ENCODE data around the gene RBM34.

The RBM34 gene

GRCh38 chr1:235124665-235125064 is 36.4 kb downstream of the RBM34 start:
- H4K20me1 ChIP-seq (ENCODE audit: insufficient read depth, low read length, poor library complexity, severe bottlenecking): peaks cover 81% of the 10 kb centered on the region
- H3K36me3 ChIP-seq (ENCODE audit: insufficient read depth, low read length): peaks cover 25% of the 10 kb centered on the region

GRCh38 chr1:235124111-235124510 is 36.9 kb downstream of the RBM34 start:
- TF ChIP-seq EZH2phosphoT487 (IDR thresholded peaks at IDR 0.05; ENCODE audit: borderline replicate concordance): no peak
- TF ChIP-seq CTCF (conservative IDR thresholded peaks at IDR 0.05; ENCODE audit: low read length): no peak
- Histone ChIP-seq H4K20me1 (ENCODE audit: insufficient read depth, low read length, poor library complexity, severe bottlenecking) (peaks cover 84% of the 10 kb centered on the region), H3F3A (ENCODE audit: low read depth) (no peaks in the 10 kb centered on the region; the same call in 1 of the 2 replicates), H2AFZ (ENCODE audit: low read length) (no peak overlapping the region), H3K9me2 (replicated peaks; ENCODE audit: low read depth, low read length) (no peaks in the 10 kb centered on the region), H3K36me3 (ENCODE audit: insufficient read depth, low read length) (peaks cover 30% of the 10 kb centered on the region), H3K79me2 (ENCODE audit: insufficient read depth, low read length) (peaks cover 96% of the 10 kb centered on the region), H3K9me3 (ENCODE audit: insufficient read depth, low read depth, low read length) (no peaks in the 10 kb centered on the region), H3K4me1 (ENCODE audit: insufficient read depth, low read length, poor library complexity, severe bottlenecking) (peaks cover 46% of the 10 kb centered on the region), H3K27me3 (ENCODE audit: insufficient read depth, low read length, poor library complexity, severe bottlenecking) (no peaks in the 10 kb centered on the region), H3K4me2 (ENCODE audit: low read depth, low read length, poor library complexity, severe bottlenecking) (peak overlapping the region; percentile 97), H3K4me3 (ENCODE audit: low read length, poor library complexity, severe bottlenecking) (peak overlapping the region; percentile 97), H3K9ac (ENCODE audit: low read depth, low read length, poor library complexity, severe bottlenecking) (peak overlapping the region; percentile 56)

More at GRCh38 chr1:235124665-235125064, 36.4 kb downstream of the RBM34 start:
- Histone ChIP-seq H3K9me3 (ENCODE audit: insufficient read depth, low read depth, low read length) (no peaks in the 10 kb centered on the region), H3K27me3 (ENCODE audit: insufficient read depth, low read length, poor library complexity, severe bottlenecking) (no peaks in the 10 kb centered on the region), H3F3A (ENCODE audit: low read depth) (no peaks in the 10 kb centered on the region; the same call in 1 of the 2 replicates), H3K9me2 (replicated peaks; ENCODE audit: low read depth, low read length) (no peaks in the 10 kb centered on the region), H3K4me2 (ENCODE audit: low read depth, low read length, poor library complexity, severe bottlenecking) (peak overlapping the region; percentile 97), H3K4me1 (ENCODE audit: insufficient read depth, low read length, poor library complexity, severe bottlenecking) (peaks cover 48% of the 10 kb centered on the region), H3K4me3 (ENCODE audit: low read length, poor library complexity, severe bottlenecking) (peak overlapping the region; percentile 97), H2AFZ (ENCODE audit: low read length) (no peak overlapping the region), H3K9ac (ENCODE audit: low read depth, low read length, poor library complexity, severe bottlenecking) (peak overlapping the region; percentile 56), H3K79me2 (ENCODE audit: insufficient read depth, low read length) (peaks cover 90% of the 10 kb centered on the region)
- TF ChIP-seq CTCF (conservative IDR thresholded peaks at IDR 0.05; ENCODE audit: low read length) (no peak), EZH2phosphoT487 (IDR thresholded peaks at IDR 0.05; ENCODE audit: borderline replicate concordance) (no peak)

GRCh38 chr1:235122348-235122747 is 38.7 kb downstream of the RBM34 start:
- peak overlapping the region; percentile 97 for H3K4me3 ChIP-seq (ENCODE audit: low read length, poor library complexity, severe bottlenecking)
- H3K4me1 ChIP-seq (ENCODE audit: insufficient read depth, low read length, poor library complexity, severe bottlenecking): peaks cover 42% of the 10 kb centered on the region
- TF ChIP-seq EZH2phosphoT487 (IDR thresholded peaks at IDR 0.05; ENCODE audit: borderline replicate concordance) (no peak), CTCF (conservative IDR thresholded peaks at IDR 0.05; ENCODE audit: low read length) (no peak)
- no peaks in the 10 kb centered on the region for H3K27me3 ChIP-seq (ENCODE audit: insufficient read depth, low read length, poor library complexity, severe bottlenecking)
- peak overlapping the region; percentile 56 for H3K9ac ChIP-seq (ENCODE audit: low read depth, low read length, poor library complexity, severe bottlenecking)
- H4K20me1 ChIP-seq (ENCODE audit: insufficient read depth, low read length, poor library complexity, severe bottlenecking): peaks cover 80% of the 10 kb centered on the region
- H2AFZ ChIP-seq (ENCODE audit: low read length): no peak overlapping the region
- H3K9me2 ChIP-seq (replicated peaks; ENCODE audit: low read depth, low read length): no peaks in the 10 kb centered on the region
- H3K9me3 ChIP-seq (ENCODE audit: insufficient read depth, low read depth, low read length): no peaks in the 10 kb centered on the region
- H3F3A ChIP-seq (ENCODE audit: low read depth): no peaks in the 10 kb centered on the region; the same call in 1 of the 2 replicates
- H3K4me2 ChIP-seq (ENCODE audit: low read depth, low read length, poor library complexity, severe bottlenecking): peak overlapping the region; percentile 97
- peaks cover 48% of the 10 kb centered on the region for H3K36me3 ChIP-seq (ENCODE audit: insufficient read depth, low read length)
- peaks cover 99% of the 10 kb centered on the region for H3K79me2 ChIP-seq (ENCODE audit: insufficient read depth, low read length)

Data from Loucy (cell line).